Ectodermal cell (in vitro differentiated cells): ENCODE measurements around the gene MAPKAP1.

Source experiments
- H3K27ac ChIP-seq: 2 replicates; pipeline ENCODE4 v1.7.0; 2013; ENCODE audit warnings: mild to moderate bottlenecking, low read depth, low read length; ENCODE audit not compliant: insufficient read depth, poor library complexity, severe bottlenecking
- H3K27me3 ChIP-seq: 2 replicates; pipeline ENCODE4 v1.7.0; 2013; ENCODE audit warnings: mild to moderate bottlenecking, low read length; ENCODE audit not compliant: insufficient read depth, control insufficient read depth, poor library complexity, severe bottlenecking
- H3K36me3 ChIP-seq: one replicate; pipeline ENCODE4 v1.7.0; 2013; ENCODE audit warnings: low read length; ENCODE audit not compliant: control insufficient read depth, insufficient read depth
- H3K4me1 ChIP-seq: one replicate; pipeline ENCODE4 v1.7.0; 2013; ENCODE audit warnings: low read length; ENCODE audit not compliant: control insufficient read depth, insufficient read depth
- H3K4me3 ChIP-seq: 2 replicates; pipeline ENCODE4 v1.7.0; 2013; ENCODE audit warnings: low read depth, low read length, control low read depth; ENCODE audit not compliant: insufficient read depth
- H3K9me3 ChIP-seq: 2 replicates; pipeline ENCODE4 v1.7.0; 2013; ENCODE audit warnings: mild to moderate bottlenecking, low read length, moderate library complexity; ENCODE audit not compliant: control insufficient read depth
- WGBS, 2 experiments: methylation state at CpG; one replicate each; pipeline ENCODE4 v1.1.7; 2013; ENCODE audit warnings: missing lambda C conversion rate in 2 of 2; 5-methylcytosine and 5-hydroxymethylcytosine counted together

MAPKAP1 gene

DNA sequence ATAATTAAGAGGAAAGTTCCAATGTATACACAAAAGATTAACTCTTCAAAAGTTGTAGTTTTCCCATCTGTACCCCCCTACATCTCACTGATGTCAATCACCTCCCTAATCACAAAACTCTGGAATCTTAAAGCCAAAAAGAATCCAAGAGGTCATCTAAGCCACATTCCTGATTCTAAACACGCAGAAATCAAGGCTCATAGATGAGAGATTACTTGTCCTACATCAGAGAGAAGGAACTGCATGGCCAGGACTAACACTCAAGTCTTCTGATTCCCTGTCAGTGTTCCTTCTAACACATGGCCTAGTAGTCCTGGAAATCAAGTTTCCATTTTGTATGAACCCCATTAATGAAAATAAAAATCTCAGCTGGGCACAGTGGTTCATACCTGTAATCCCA lies 58.7 kb downstream of the MAPKAP1 start:
- H3K4me1 ChIP-seq, result peaks cover 63% of the 10 kb centered on the region
- H3K27me3 ChIP-seq, result no peaks in the 10 kb centered on the region
- WGBS, 2 experiments, result 70 to 96% methylated on average over 1 of the region's 1 CpG
- H3K27ac ChIP-seq, result no peak overlapping the region
- H3K4me3 ChIP-seq, result no peak overlapping the region
- no peaks in the 10 kb centered on the region for H3K36me3 ChIP-seq
- H3K9me3 ChIP-seq, result no peaks in the 10 kb centered on the region

DNA sequence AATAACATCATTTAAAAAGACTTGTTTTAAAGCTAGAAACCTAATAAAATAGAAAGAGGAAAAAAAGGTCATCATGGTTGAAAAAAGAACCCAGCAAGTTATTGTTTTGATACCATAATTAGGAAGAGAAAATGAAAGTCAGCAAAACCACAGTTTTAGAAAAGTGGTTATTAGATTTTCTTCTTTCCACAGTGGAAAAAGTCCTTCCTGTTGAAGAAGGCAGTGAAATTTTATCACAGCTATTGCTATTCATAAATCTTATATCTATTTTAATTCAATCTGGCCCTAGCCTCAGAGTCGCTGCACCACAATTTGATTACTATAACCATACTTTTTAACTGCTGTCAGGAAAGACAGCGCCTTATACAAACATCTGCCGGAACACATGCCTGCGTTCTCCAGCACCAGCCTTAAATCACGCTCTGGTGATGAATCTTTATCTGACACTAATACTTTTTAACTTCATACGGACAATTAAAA lies 60.3 kb downstream of the MAPKAP1 start:
- no peak overlapping the region for H3K4me3 ChIP-seq
- WGBS, 2 experiments, result 92 to 96% methylated on average over 5 to 6 of the region's 6 CpGs
- H3K27ac ChIP-seq, result no peak overlapping the region
- H3K27me3 ChIP-seq, result no peaks in the 10 kb centered on the region
- H3K4me1 ChIP-seq, result peaks cover 51% of the 10 kb centered on the region
- no peaks in the 10 kb centered on the region for H3K9me3 ChIP-seq
- H3K36me3 ChIP-seq, result no peaks in the 10 kb centered on the region

DNA sequence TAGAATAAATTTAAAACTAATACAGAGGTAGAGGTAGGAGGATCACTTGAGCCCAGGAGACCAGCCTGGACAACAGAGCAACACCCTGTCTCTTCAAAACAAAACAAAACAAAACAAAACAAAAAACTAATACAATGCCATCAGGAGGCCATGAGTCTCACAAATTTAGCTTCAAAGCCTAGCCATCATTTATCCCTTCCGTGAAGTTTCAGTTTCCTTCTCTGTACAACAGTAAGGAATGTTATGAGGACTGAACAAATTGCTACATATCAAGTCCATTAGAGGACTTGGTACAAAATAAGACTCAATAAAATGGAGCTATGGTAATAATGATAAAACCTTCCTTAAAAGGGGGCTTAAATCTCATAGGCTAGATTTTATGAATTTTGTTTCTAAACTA lies 60.8 kb downstream of the MAPKAP1 start:
- Histone ChIP-seq H3K4me3 (no peak overlapping the region), H3K36me3 (no peaks in the 10 kb centered on the region), H3K27me3 (no peaks in the 10 kb centered on the region), H3K9me3 (no peaks in the 10 kb centered on the region), H3K27ac (no peak overlapping the region), H3K4me1 (peaks cover 47% of the 10 kb centered on the region)
- WGBS, 2 experiments, result 88 to 92% methylated on average over 1 of the region's 1 CpG

- WGBS, 2 experiments, result 74 to 75% methylated on average over 7 of the region's 7 CpGs
- Histone ChIP-seq H3K27me3 (no peaks in the 10 kb centered on the region), H3K9me3 (no peaks in the 10 kb centered on the region), H3K4me1 (peaks cover 34% of the 10 kb centered on the region), H3K4me3 (no peak overlapping the region), H3K27ac (no peak overlapping the region), H3K36me3 (no peaks in the 10 kb centered on the region)
Observed at GRCh38 chr9:125644819-125645507, 62.0 kb downstream of the MAPKAP1 start.

DNA sequence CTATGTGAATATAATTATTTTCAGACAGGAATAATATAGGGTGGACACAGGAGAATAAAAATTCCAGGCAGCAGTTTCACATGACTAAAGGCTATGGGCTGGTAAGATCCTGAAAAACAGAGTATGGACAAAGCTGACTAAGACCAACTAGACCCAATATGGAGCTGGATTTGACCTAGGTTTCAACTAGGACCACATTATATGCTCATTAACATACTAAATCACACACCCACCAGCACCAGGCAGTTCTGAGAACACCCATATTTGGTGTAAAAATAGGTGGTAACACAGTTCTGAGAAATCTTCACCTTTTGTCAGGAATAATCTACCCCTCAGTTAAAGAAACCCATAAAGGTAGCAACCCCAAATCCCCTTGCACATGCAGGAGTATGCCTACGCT lies 64.7 kb downstream of the MAPKAP1 start:
- WGBS, 2 experiments, result 88 to 100% methylated on average over 1 of the region's 1 CpG
- Histone ChIP-seq H3K4me1 (peaks cover 24% of the 10 kb centered on the region), H3K27me3 (no peaks in the 10 kb centered on the region), H3K27ac (no peak overlapping the region), H3K36me3 (no peaks in the 10 kb centered on the region), H3K4me3 (no peak overlapping the region), H3K9me3 (no peaks in the 10 kb centered on the region)

GRCh38 chr9:125639057-125639456 lies 68.0 kb downstream of the MAPKAP1 start:
- no peak overlapping the region for H3K27ac ChIP-seq
- H3K27me3 ChIP-seq, result no peaks in the 10 kb centered on the region
- no peak overlapping the region for H3K4me3 ChIP-seq
- H3K4me1 ChIP-seq, result peaks cover 5% of the 10 kb centered on the region
- WGBS, 2 experiments, result 92 to 93% methylated on average over 4 of the region's 4 CpGs
- no peaks in the 10 kb centered on the region for H3K9me3 ChIP-seq
- H3K36me3 ChIP-seq, result no peaks in the 10 kb centered on the region

- H3K27me3 ChIP-seq, result no peaks in the 10 kb centered on the region
- no peak overlapping the region for H3K27ac ChIP-seq
- H3K4me1 ChIP-seq, result peaks cover 9% of the 10 kb centered on the region
- H3K9me3 ChIP-seq, result no peaks in the 10 kb centered on the region
- H3K36me3 ChIP-seq, result no peaks in the 10 kb centered on the region
- 89 to 95% methylated on average over 7 of the region's 7 CpGs for WGBS, 2 experiments
- H3K4me3 ChIP-seq, result no peak overlapping the region
Observed at GRCh38 chr9:125638239-125639045, 68.6 kb downstream of the MAPKAP1 start.

- no peak overlapping the region for H3K27ac ChIP-seq
- H3K4me1 ChIP-seq, result peaks cover 15% of the 10 kb centered on the region
- no peaks in the 10 kb centered on the region for H3K27me3 ChIP-seq
- H3K9me3 ChIP-seq, result no peaks in the 10 kb centered on the region
- H3K36me3 ChIP-seq, result no peaks in the 10 kb centered on the region
- WGBS, 2 experiments, result 95 to 96% methylated on average over 2 of the region's 2 CpGs
- H3K4me3 ChIP-seq, result no peak overlapping the region
Observed at GRCh38 chr9:125637241-125637640, 69.8 kb downstream of the MAPKAP1 start.

GRCh38 chr9:125635888-125636287 lies 71.1 kb downstream of the MAPKAP1 start:
- 68 to 75% methylated on average over 2 of the region's 2 CpGs for WGBS, 2 experiments
- no peaks in the 10 kb centered on the region for H3K36me3 ChIP-seq
- H3K4me3 ChIP-seq, result no peak overlapping the region

DNA sequence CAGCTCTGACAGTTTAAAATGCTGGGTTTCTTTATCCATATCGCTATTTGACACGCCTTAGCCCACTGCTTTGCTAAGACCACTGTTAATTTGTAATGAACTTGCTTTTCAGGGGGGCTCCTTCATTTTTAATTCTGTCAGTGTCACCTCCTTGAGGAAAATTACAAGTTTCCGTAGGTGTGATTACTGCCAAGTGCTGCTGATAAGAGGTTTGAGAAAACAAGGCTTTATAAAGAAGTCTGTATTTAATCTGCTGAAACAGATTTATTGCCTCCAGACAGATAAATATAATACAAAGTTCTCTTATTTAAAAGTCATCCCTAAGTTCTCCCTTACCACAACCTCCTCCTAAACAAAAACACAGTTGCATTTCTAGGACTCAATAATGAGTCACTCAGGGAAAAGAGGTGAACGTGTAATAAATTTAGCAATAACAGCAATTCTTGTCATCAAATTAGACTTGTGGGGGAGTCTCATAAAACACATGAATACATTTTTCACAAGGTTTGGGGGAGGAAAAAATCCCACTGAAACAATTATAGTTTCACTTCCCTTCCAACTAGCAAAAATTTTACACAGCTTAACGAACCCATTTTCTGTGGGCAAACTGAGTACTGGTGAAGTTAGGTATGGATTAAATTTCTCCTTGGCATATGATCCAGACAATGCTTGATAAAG lies 72.8 kb downstream of the MAPKAP1 start:
- Histone ChIP-seq H3K27ac (no peak overlapping the region), H3K4me3 (no peak overlapping the region), H3K36me3 (no peaks in the 10 kb centered on the region), H3K27me3 (no peaks in the 10 kb centered on the region), H3K4me1 (peaks cover 15% of the 10 kb centered on the region), H3K9me3 (no peaks in the 10 kb centered on the region)
- 97 to 98% methylated on average over 3 to 5 of the region's 5 CpGs for WGBS, 2 experiments

More at GRCh38 chr9:125635888-125636287, 71.1 kb downstream of the MAPKAP1 start:
- Histone ChIP-seq H3K27ac (no peak overlapping the region), H3K4me1 (peaks cover 15% of the 10 kb centered on the region), H3K27me3 (no peaks in the 10 kb centered on the region), H3K9me3 (no peaks in the 10 kb centered on the region)
